Measurements from ENCODE around the gene SOAT1.
A peak's percentile ranks its signal among the peaks of the same experiment; 100 is the strongest.
"Not testable (repeated sequence)": the region's sequence is repeated elsewhere in the genome, so short reads cannot be mapped to it uniquely, and the experiment has no call there.

Gene SOAT1

DNA sequence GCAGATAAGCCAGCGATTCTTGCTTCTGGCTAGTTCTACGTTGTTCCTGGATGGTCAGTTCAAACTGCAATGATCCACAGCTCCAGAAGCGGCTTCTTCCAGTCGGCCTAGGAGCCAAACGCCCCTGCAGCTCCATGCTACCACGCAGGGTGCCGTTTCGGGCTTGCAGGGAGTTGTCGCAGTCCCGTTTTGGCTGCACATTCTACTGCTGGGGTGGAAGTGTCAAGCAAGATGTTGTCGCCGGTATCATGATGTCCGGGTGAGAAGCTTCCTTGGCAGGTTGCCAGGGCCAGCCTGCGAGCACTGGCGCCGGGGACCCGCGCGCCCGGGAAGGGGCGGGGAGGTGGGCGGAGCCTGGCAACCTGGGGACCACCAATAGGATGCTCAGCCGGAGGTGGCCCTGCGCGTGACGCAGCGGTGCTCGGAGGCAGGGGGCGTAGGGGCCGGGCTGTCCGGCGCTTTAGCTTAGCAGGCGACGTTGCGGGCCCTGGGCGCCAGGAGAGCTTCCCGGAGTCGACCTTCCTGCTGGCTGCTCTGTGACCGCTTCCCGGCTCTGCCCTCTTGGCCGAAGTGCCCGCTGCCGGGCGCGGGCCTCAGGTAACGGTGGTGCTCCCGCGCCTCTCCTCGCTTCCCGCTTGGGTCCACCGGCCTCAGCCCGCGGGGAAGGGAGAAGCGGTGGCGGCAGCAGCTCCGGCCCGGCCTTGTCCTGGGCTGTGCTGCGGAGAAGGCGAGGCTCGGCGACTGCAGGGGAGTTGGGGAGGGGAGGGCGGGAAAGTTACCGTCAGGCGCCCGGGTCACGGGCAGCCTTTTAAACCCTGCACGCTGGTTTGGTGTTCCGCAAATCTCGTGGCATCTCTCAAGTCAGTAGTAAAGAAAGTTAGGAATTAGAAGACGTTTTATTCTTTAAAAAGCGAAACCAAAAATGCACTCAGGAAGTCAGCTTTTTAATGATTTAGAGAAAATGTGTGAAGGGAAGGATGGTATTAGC lies at the start of gene SOAT1:
SOAT1 (plus strand) TSS at position 458 of the 988 bp plus-strand sequence. CDS start 8,888 bp downstream, outside the sequence.
- Histone ChIP-seq H3K27ac (peak within 1 kb of the TSS; percentile 55), H3K4me3 (ENCODE audit: low read depth, low read length) (peak within 1 kb of the TSS; percentile 85), H3K27me3 (replicated peaks) (no peaks in the 10 kb centered on the region), H3K36me3 (replicated peaks) (no peaks in the 10 kb centered on the region)
- DNase-seq = peak; percentile 81
- peak; percentile 21 for TF ChIP-seq CTCF (IDR thresholded peaks at IDR 0.05; ENCODE audit: low read depth, low read length, missing control alignments)
- in situ Hi-C loops (cut with HindIII; ENCODE audit: low pct_ligation_motif_present, low sequenced_read_pairs) = no loop called here

GRCh38 chr1:179245426-179245825 lies 48.2 kb upstream of the SOAT1 start:
- DNase-seq; H3K36me3 ChIP-seq (replicated peaks); in situ Hi-C loops (cut with HindIII; ENCODE audit: low pct_ligation_motif_present, low sequenced_read_pairs); H3K27me3 ChIP-seq (replicated peaks); H3K27ac ChIP-seq; H3K4me3 ChIP-seq (ENCODE audit: low read depth, low read length): not testable (repeated sequence)

- in situ Hi-C loops (cut with HindIII; ENCODE audit: low pct_ligation_motif_present, low sequenced_read_pairs) = no loop called here
These were observed 45.7 kb upstream of the SOAT1 start for GRCh38 chr1:179247923-179248322.

DNA sequence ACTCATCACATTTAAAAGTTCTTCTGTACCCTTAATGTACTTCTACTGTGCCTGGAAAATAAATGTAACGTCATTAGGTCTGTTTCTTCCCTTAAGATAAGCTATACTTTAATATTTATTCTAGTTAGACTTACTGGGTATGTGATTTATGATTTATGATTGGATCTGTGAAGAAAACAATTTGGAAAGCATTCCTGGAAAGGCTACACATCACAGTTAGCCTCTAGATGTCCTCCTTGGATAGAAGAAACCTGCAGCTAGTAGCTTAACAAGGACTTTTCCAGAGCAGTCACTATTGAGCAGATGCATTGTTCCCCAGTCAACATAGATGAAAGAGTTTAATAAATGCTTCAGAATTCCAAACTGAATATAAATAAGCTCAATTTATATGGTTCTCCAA lies 41.9 kb upstream of the SOAT1 start:
- H3K27ac ChIP-seq = no peak overlapping the region
- H3K4me3 ChIP-seq (ENCODE audit: low read depth, low read length) = no peak overlapping the region
- no peaks in the 10 kb centered on the region for H3K27me3 ChIP-seq (replicated peaks)
- TF ChIP-seq CTCF (IDR thresholded peaks at IDR 0.05; ENCODE audit: low read depth, low read length, missing control alignments) = peak; percentile 56
- peak; percentile 38 for DNase-seq
- in situ Hi-C loops (cut with HindIII; ENCODE audit: low pct_ligation_motif_present, low sequenced_read_pairs) = no loop called here
- H3K36me3 ChIP-seq (replicated peaks) = no peaks in the 10 kb centered on the region

More at GRCh38 chr1:179247923-179248322, 45.7 kb upstream of the SOAT1 start:
- Histone ChIP-seq H3K27me3 (replicated peaks) (no peaks in the 10 kb centered on the region), H3K27ac (no peak overlapping the region), H3K36me3 (replicated peaks) (no peaks in the 10 kb centered on the region), H3K4me3 (ENCODE audit: low read depth, low read length) (no peak overlapping the region)
- TF ChIP-seq CTCF (IDR thresholded peaks at IDR 0.05; ENCODE audit: low read depth, low read length, missing control alignments) = no peak
- no peak for DNase-seq

DNA sequence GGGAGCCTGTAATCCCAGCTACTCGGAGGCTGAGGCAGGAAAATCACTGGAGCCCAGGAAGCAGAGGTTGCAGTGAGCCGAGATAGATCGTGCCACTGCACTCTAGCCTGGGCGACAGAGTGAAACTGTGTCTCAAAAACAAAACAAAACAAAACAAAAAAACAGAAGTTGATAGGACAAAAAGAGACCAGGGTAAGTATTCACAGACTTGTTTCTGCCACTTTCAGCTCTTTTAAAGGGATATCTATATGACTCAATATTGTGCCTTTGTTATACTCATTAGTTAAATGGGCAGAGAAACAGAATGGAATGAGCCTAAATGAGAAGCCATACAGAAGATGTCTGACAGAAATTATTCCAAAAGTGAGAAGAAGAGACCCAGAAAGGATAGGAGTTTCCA lies 41.0 kb upstream of the SOAT1 start:
- no peak overlapping the region for H3K4me3 ChIP-seq (ENCODE audit: low read depth, low read length)
- DNase-seq = no peak
- no peak overlapping the region for H3K27ac ChIP-seq
- TF ChIP-seq CTCF (IDR thresholded peaks at IDR 0.05; ENCODE audit: low read depth, low read length, missing control alignments) = no peak
- H3K36me3 ChIP-seq (replicated peaks) = no peaks in the 10 kb centered on the region
- H3K27me3 ChIP-seq (replicated peaks) = no peaks in the 10 kb centered on the region
- in situ Hi-C loops (cut with HindIII; ENCODE audit: low pct_ligation_motif_present, low sequenced_read_pairs) = no loop called here

DNA sequence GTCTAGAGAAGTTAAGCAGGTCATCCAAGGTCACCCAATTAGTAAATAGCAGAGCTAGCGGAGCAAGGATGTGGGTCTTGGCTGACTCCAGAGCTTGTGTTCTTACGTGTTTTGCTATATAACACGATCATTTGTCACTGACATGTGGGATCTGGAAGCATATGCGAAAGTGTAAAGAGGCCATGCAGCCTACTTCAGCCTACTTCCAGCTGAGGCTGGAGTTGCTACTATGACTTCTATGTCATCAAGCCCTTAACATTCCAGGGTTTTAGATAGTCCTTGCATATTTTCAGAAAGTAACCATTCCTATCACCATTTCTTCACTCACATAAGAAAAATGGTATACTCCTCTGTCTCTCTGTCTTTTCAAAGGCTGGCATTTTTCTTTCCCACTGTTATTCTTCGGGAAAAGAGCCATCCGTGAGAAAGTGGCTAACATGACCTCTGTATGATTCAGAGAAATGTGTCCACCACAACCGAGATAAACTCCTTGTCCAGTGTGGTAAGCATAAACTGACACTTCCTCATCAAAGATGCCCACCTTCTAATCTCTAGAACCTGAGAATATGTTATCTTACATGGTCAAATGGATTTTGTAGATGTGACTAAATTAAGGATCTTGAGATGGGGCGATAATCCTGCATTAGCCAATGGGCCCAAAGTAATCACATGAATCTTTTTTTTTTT lies 40.2 kb upstream of the SOAT1 start:
- peak; percentile 33 for DNase-seq
- Histone ChIP-seq H3K36me3 (replicated peaks) (no peaks in the 10 kb centered on the region), H3K27me3 (replicated peaks) (no peaks in the 10 kb centered on the region), H3K4me3 (ENCODE audit: low read depth, low read length) (no peak overlapping the region), H3K27ac (no peak overlapping the region)
- in situ Hi-C loops (cut with HindIII; ENCODE audit: low pct_ligation_motif_present, low sequenced_read_pairs) = no loop called here
- TF ChIP-seq CTCF (IDR thresholded peaks at IDR 0.05; ENCODE audit: low read depth, low read length, missing control alignments) = no peak

Data from brain microvascular endothelial cell (primary cell).